Measurements from ENCODE around the gene TP53BP1.

TP53BP1 gene

DNA sequence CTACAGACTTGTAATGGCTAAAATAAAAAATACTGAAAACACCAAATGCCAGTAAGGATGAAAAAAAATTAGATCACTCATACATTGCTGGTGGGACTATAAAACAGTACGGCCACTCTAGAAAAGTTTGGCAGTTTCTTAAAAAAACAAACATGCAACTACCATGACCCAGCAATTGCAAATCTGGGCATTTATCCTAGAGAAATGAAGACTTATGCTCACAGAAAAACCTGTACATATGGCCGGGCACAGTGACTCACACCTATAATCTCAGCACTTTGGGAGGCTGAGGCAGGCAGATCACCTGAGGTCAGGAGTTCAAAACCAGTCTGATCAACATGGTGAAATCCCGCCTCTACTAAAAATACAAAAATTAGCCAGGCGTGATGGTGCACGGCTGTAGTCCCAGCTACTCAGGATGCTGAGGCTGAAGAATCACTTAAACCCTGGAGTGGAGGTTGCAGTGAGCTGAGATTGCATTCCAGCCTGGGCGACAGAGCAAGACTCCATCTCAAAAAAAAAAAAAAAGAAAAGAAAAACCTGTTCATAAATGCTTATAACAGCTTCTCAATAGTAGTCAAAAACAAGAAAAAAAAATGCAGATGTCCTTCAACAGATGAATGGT lies 5.6 kb downstream of the TP53BP1 start:
- no peak for FAIRE-seq

DNA sequence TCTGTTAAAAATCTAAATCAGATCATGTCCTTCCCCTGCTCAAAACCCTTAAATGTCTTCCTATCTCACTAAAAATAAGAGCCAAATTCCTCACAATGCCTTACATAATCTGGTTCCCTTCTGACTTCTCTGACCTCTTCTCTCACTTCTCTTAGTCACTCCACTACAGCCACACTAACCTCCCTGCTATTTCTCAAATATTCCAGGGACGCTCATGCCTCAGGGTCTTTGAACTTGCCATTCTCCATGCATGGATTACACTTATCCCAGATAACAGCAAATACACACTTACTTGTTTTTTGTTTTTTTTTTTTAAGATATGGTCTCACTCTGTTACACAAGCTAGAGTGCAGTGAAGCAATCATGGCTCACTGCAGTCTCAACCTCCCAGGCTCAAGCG lies 8.5 kb downstream of the TP53BP1 start:
- FAIRE-seq, result no peak

- FAIRE-seq, result no peak
Measured at GRCh38 chr15:43483297-43484128, 9.4 kb downstream of the TP53BP1 start.

DNA sequence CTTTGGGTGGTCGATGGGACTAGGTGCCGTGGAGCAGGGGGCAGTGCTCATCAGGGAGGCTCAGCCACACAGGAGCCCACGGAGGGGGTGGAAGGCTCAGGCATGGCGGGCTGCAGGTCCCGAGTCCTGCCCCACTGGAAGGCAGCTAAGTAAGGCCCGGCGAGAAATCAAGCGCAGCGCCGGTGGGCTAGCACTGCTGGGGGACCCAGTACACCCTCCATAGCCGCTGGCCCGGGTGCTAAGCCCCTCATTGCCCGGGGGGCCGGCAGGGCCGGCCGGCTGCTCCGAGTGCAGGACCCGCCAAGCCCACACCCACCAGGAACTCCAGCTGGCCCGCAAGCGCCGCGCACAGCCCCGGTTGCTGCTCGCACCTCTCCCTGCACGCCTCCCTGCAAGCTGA lies 19.1 kb downstream of the TP53BP1 start:
- no peak for FAIRE-seq

DNA sequence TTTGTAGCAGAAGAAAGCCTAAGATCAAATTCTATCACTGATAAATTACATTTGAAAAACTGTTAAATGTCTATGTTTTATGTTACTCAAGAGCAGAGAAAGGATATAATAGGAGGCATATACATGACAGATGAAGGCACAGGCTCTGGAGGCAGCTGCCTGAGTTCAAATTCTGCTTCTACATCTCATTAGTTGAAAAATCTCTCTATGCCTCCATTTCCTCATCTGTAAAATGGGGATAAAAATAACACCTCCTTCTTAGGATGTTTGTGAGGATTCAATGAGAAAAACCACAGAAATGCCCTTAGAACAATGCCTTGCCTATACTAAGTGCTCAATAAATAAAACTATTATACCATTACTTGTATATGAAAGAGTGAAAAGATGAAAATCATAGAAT lies 21.0 kb downstream of the TP53BP1 start:
- no peak for FAIRE-seq

GRCh38 chr15:43469867-43470266 lies 23.1 kb downstream of the TP53BP1 start:
- FAIRE-seq, result no peak

DNA sequence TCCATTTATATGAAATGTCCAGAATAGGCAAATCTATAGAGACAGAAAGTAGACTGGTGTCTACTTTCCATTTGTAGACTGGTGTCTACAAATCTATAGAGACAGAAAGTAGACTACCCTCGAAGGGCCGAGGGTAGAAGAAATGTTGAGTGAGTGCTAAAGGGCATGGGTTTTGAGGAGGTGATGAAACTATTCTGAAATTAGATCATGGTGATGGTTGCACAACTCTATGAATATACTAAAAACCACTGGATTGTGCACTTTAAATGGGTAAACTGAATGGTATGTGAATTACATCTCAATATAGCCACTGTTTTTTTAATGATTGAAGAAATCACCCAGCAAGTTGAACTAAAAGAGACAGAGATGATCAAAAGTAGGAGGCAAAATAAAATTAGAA lies 27.9 kb downstream of the TP53BP1 start:
- FAIRE-seq, result no peak

GRCh38 chr15:43463998-43464397 lies 29.0 kb downstream of the TP53BP1 start:
- FAIRE-seq, result no peak

DNA sequence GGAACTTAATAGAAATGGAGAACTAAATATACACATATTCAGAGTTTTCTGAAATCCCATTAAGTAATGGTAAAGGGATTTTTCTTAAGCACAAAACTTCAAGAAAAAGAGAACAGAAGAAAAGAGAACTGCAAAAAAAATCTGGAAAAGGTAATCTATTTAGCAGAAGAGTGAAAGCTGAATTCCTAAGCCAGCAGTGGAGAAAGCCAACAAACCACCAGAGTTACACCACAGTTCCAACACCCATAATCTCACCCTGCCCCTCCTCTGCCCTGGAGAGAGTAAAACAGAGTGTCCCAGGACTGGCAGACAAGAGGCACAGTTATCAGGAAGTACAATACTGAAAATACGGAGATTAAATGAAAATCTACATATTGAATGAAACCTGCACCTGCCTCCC lies 29.4 kb downstream of the TP53BP1 start:
- no peak for FAIRE-seq

GRCh38 chr15:43449981-43450380 lies 43.0 kb downstream of the TP53BP1 start:
- FAIRE-seq, result no peak

GRCh38 chr15:43446344-43446743 lies 46.6 kb downstream of the TP53BP1 start:
- FAIRE-seq, result no peak

DNA sequence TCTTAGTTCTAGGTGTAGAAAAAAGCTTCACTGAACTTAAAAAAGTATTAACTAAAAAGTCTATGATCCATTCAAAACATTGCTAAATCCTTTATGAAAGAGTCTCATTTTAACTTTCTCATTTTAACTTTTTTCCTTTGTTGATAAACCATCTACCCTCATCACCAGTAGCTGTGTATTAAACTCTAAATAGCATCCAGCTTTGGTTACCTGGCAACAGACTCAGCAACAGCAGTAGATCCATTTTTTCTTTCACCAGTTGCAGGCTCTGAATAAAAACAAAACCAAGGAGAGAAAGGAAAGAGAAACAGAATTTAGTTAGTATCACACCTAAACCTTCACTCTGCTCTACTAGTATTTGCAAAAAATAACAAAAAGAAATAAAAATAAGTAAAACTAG lies 51.6 kb downstream of the TP53BP1 start:
- no peak for FAIRE-seq

GRCh38 chr15:43440721-43441281 lies 52.2 kb downstream of the TP53BP1 start:
- FAIRE-seq, result no peak

- FAIRE-seq, result no peak
Measured at GRCh38 chr15:43439268-43439667, 53.7 kb downstream of the TP53BP1 start.

DNA sequence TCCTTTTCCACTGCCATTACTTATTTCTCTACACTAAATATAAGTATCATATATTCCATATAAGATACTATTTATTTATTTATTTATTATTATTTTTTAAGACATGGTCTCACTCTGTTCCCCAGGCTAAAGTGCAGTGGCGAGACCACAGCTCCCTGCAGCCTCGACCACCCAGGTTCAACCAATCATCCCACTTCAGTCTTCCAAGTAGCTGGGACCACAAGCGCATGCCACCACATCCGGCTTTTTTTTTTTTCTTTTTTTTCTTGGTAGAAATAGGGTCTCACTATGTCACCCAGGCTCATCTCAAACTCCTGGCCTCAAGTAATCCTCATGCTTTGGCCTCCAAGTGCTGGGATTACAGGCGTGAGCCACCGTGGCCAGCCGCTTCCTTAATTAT lies 56.6 kb downstream of the TP53BP1 start:
- FAIRE-seq, result no peak

DNA sequence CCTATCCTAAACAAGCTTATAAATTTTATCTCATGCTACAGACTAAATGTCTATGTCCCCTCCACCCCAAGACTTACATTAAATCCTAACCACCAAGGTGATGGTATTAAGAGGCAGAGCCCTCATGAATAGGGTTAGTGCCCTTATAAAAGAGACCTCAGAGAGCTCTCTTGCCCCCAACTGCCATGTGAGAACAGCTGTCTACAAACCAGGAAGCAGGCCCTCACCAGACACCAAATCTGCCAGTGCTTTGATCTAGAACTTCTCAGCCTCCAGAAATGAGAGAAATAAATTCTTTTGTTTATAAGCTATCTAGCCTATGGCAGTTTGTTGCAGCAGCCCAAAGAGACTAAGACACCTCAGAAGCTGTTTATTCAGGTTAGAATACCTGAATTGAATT lies 58.5 kb downstream of the TP53BP1 start:
- no peak for FAIRE-seq

- no peak for FAIRE-seq
Measured at GRCh38 chr15:43433661-43434303, 59.2 kb downstream of the TP53BP1 start.

GRCh38 chr15:43433165-43433564 lies 59.8 kb downstream of the TP53BP1 start:
- no peak for FAIRE-seq

GRCh38 chr15:43429687-43430086 lies 63.3 kb downstream of the TP53BP1 start:
- FAIRE-seq, result no peak

GRCh38 chr15:43423793-43424192 lies 69.2 kb downstream of the TP53BP1 start:
- no peak for FAIRE-seq

DNA sequence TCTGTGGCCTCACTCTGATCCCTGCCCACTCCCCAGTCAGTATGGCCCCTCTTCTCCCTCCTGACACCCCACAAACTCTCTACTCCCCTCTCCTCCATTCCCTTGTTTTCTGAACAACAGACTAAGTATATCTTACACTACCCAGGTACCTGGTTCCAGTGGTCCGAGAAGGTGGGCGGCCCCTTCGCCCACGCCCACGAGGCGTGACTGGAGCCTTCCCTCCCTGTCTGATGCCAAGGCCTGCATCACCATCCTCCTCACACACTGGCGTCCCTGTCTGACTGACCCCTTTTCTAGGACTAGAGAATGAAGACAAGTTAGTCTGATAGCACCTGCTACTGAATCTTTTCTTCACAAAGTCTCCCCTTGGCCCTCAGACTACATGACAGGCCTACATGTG lies 72.1 kb downstream of the TP53BP1 start:
- FAIRE-seq, result no peak

DNA sequence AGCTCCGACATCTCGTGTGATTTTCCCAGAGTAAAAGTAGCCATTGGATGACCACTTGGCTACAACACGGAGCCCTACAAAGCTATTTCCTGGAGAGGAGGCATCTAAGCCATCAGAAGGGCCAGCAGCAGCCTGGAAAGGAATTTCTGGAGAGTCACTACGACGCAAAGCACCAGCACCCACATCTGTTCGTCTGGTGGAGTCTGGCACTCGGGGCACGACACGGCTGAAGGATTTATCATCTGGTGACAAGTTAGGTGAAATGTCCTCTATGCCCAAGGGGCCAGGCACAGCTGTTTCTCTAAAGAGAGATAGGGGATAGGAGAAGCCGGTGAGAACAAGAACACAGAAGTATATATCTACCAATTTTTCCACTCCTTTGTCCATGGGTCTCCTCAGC lies 72.5 kb downstream of the TP53BP1 start:
- no peak for FAIRE-seq

GRCh38 chr15:43414196-43414595 lies 78.8 kb downstream of the TP53BP1 start:
- no peak for FAIRE-seq

DNA sequence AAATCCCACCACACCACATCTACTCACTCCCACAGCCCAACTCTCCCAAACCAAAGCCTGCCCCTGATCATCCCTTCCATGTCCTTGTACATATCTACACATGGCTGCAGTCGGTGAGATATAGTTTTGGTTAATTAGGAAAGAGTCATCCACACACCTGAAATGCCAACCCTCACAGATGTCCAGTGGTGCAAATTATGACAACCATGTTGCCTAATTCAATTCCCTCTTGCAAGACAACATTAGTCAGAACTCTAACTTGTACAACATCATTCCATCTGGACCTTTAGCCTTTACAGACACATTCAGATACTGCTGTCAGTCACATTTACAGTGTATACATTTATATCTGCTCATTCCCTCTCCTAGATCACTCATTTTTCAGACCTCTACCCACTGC lies 80.9 kb downstream of the TP53BP1 start:
- FAIRE-seq, result no peak

All from TTC549 (cell line).